ENCODE results near the gene ZIC4. TPM values are rescaled to one million over a fixed set of nuclear protein-coding genes. Genes with fewer than 3 reads are reported as not detected.

The ZIC4 gene
- total RNA-seq, 4 donors from 2014 or later = 0.21 TPM; not detected in 3

GRCh38 chr3:147383617-147384016 lies 22.7 kb downstream of the ZIC4 start:
- H3K27me3 ChIP-seq = peaks cover 3 to 100% of the 10 kb centered on the region in 2 donors

DNA sequence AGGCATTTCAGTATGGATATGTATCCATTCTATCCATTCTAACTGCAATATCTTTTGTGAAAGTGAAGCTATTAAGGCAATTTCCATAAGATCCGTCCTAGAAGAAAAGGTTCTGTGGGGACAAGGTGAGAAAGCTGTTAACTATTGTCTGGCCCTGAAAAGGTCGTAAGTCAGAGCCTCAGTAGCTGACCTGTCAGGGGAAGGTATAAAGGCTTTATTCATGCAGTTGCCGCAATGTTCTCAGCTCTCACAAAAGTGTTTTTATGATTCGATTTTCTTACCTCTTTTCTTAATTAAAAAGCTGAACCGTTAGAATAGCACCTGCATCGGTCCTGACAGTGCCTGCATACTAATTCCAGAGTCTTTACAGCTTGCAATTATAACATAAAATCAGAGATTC lies 24.7 kb downstream of the ZIC4 start:
- Histone ChIP-seq H3K4me1 (no peaks in the 10 kb centered on the region), H3K27me3 (peaks cover 3 to 100% of the 10 kb centered on the region in 2 donors), H3K27ac (no peak overlapping the region), H3K4me3 (no peak overlapping the region), H3K36me3 (no peaks in the 10 kb centered on the region), H3K9me3 (no peaks in the 10 kb centered on the region)
- 13 to 18% methylated on average over 6 of the region's 6 CpGs for WGBS, 2 donors
- TF ChIP-seq, protein P1, sequence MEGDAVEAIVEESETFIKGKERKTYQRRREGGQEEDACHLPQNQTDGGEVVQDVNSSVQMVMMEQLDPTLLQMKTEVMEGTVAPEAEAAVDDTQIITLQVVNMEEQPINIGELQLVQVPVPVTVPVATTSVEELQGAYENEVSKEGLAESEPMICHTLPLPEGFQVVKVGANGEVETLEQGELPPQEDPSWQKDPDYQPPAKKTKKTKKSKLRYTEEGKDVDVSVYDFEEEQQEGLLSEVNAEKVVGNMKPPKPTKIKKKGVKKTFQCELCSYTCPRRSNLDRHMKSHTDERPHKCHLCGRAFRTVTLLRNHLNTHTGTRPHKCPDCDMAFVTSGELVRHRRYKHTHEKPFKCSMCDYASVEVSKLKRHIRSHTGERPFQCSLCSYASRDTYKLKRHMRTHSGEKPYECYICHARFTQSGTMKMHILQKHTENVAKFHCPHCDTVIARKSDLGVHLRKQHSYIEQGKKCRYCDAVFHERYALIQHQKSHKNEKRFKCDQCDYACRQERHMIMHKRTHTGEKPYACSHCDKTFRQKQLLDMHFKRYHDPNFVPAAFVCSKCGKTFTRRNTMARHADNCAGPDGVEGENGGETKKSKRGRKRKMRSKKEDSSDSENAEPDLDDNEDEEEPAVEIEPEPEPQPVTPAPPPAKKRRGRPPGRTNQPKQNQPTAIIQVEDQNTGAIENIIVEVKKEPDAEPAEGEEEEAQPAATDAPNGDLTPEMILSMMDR (IDR thresholded peaks at IDR 0.05) = no peak
- no peak for DNase-seq (ENCODE audit: low spot score in 2 of 2)

More at GRCh38 chr3:147383617-147384016, 22.7 kb downstream of the ZIC4 start:
- WGBS, 2 donors = 5 to 7% methylated on average over 6 of the region's 6 CpGs
- Histone ChIP-seq H3K4me1 (no peaks in the 10 kb centered on the region), H3K9me3 (peaks cover 0 to 4% (median 0%) of the 10 kb centered on the region in 4 donors), H3K36me3 (no peaks in the 10 kb centered on the region), H3K4me3 (no peak overlapping the region), H3K27ac (no peak overlapping the region)
- TF ChIP-seq POLR2A (IDR thresholded peaks at IDR 0.05) (no peak), EP300 (IDR thresholded peaks at IDR 0.05) (no peak)
- TF ChIP-seq, protein P1 (IDR thresholded peaks at IDR 0.05) = no peak
- DNase-seq (ENCODE audit: low spot score in 2 of 2) = no peak

DNA sequence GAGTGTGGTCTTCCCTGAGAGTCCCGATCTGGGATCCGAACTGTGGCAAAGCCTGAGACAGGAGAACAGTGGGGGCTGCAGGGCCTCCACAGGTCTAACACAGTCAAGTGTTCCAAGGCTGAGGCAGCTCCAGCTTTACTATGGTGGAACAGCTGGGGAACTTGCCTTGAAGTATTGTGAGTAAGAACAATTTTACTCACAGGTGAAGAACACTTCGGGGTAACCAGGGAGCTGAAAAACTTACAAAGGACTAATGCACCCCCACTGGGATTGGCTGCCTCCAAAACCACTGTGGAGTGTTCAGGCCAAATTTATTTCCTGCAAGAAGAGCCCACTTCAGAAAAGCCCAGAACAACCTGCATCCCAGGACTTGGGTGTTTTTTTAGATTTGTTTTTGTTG lies 25.4 kb downstream of the ZIC4 start:
- H3K4me3 ChIP-seq = no peak overlapping the region
- 15 to 20% methylated on average over 1 to 3 of the region's 3 CpGs for WGBS, 2 donors
- no peaks in the 10 kb centered on the region for H3K9me3 ChIP-seq
- no peak for DNase-seq (ENCODE audit: low spot score in 2 of 2)
- H3K4me1 ChIP-seq = no peaks in the 10 kb centered on the region
- no peaks in the 10 kb centered on the region for H3K36me3 ChIP-seq
- peaks cover 3 to 100% of the 10 kb centered on the region in 2 donors for H3K27me3 ChIP-seq
- H3K27ac ChIP-seq = no peak overlapping the region
- TF ChIP-seq POLR2A (IDR thresholded peaks at IDR 0.05) (no peak), EP300 (IDR thresholded peaks at IDR 0.05) (no peak)
- TF ChIP-seq, protein P1 (IDR thresholded peaks at IDR 0.05) = no peak

GRCh38 chr3:147380387-147380951 lies 25.9 kb downstream of the ZIC4 start:
- no peak overlapping the region for H3K27ac ChIP-seq
- WGBS, 2 donors = 13 to 14% methylated on average over 26 of the region's 26 CpGs
- no peaks in the 10 kb centered on the region for H3K36me3 ChIP-seq
- H3K9me3 ChIP-seq = no peaks in the 10 kb centered on the region
- H3K4me3 ChIP-seq = no peak overlapping the region
- no peak for DNase-seq (ENCODE audit: low spot score in 2 of 2)
- TF ChIP-seq POLR2A (IDR thresholded peaks at IDR 0.05) (no peak), EP300 (IDR thresholded peaks at IDR 0.05) (no peak)
- TF ChIP-seq, protein P1 (IDR thresholded peaks at IDR 0.05) = no peak
- H3K27me3 ChIP-seq = peaks cover 3 to 100% of the 10 kb centered on the region in 2 donors
- H3K4me1 ChIP-seq = no peaks in the 10 kb centered on the region

- Histone ChIP-seq H3K36me3 (no peaks in the 10 kb centered on the region), H3K27ac (no peak overlapping the region), H3K4me1 (no peaks in the 10 kb centered on the region), H3K27me3 (peaks cover 3 to 100% of the 10 kb centered on the region in 2 donors), H3K4me3 (no peak overlapping the region), H3K9me3 (no peaks in the 10 kb centered on the region)
- TF ChIP-seq, protein P1 (IDR thresholded peaks at IDR 0.05) = no peak
- TF ChIP-seq EP300 (IDR thresholded peaks at IDR 0.05) (no peak), POLR2A (IDR thresholded peaks at IDR 0.05) (no peak)
- 13% methylated on average over 10 of the region's 10 CpGs for WGBS, 2 donors
- no peak for DNase-seq (ENCODE audit: low spot score in 2 of 2)
These were observed 26.7 kb downstream of the ZIC4 start for GRCh38 chr3:147379651-147380050.

Measured in tibial nerve (tissue), 4 donors.